ENCODE measurements around the gene CEP131.

The CEP131 gene

DNA sequence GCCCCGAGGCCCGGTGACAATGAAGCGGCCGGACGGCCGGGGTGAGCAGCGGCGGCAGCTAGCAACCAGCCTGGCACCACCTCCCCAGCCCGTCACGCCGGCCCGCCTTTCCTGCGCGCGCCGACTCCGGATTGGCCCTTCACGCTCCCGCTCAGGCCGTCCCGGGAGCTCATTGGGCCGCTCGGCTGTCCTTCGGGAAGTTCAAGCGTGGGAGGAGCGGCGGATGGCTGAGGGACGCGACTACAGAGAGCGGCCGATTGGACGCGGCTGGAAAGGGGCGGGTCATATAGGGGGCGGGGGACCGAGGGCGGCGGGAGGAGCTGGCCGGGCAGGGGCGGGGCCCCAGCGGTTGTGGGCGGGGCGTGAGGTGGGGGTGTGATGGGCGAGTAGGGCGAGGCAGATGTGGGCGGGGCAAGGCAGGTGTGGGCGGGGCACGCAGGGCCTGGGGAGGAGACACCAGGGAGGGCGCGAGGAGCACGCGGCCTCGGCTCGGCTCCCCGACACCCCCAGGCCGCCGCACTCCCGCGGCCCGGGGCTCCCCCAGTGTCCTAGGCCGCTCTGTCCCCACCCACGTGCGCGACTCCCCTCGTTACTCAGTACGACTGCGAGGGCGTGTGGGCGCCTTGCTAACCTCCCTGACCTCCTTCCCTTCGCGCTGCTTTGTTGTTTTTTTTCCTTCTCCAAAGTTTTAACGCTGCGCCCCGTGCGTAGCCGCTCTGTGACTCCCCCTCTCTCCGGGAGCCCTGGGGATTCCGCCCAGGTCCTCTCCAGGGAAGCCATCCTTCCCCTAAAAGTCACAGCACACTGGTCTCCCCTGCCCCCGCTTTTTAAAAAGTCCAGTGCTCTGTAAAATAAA lies at the start of gene CEP131:
TSS of gene CEP131 (minus strand) at position 60 of the 856 bp plus-strand sequence. CDS start 2,909 bp downstream, outside the sequence.
- peak; percentile 95 for DNase-seq (ENCODE audit: low read depth)

DNA sequence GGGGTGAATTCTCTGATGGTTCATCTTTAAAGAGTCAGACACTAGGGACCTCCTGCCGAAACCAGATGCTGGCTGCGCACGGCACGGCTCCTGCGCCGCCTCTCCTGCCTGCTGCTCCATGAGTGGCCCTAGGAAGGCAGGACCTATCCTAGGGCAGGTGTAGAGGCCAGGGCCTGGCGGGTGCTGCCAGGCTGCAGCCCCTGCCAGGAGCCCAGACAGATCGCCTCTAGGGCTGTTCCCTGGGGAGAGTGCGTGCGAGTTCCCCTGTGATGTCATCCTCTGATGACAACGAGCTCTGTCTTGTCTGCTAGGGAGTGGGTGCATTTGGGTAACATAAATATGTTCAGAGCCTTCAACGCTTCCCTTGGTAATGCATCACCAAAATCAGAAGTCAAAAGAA lies 48.5 kb upstream of the CEP131 start:
- no peak for DNase-seq (ENCODE audit: low read depth)

DNA sequence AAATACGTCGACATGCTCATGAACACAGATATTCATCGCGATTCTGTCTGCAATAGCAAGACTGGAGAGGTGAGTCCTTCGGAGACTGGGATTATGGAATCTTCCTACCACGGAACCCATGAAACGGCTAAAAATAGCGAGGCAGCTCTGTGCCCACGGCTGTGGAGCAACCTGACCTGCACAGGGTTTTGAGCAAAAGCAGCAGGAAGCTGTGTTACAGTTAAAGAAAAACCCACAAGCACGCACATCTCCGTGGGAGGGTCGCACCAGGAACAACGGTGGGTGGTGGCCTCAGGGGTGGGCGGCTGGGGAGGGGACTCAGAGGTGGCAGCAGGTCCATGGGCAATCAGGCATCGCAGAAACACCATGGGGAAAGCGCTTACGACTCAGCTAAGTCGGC lies 47.5 kb upstream of the CEP131 start:
- DNase-seq (ENCODE audit: low read depth), result no peak

DNA sequence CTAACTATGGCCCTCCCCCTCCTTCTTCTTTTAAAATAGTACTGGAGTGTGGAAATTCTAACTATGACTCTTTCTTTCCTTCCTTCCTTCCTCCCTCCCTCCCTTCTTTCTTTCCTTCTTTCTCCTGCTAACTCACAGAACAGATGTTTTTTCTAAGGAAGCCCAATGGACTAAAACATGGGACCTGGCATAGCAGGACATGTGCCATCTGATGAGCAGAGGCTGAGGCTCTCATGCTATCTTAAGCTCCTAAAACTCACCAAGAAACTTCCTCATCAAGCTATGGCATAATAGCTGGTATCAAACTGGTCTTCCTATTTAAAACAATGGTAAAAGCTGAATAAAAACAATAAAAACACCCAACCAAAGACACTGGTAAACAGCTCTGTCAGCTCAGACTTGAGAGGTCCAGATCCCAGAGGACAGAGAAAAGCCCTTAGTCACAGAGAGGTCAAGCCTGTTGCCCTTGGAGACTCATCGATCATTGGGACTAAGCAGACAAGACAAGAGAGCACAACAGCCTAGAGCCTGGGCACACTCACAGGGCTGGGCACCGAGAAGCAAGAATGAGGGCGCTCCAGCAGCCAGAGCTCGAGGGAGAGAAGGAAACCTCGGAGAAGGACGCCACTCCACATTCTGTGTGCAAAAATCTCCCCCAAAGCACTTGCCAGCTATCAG lies 44.8 kb upstream of the CEP131 start:
- no peak for DNase-seq (ENCODE audit: low read depth)

DNA sequence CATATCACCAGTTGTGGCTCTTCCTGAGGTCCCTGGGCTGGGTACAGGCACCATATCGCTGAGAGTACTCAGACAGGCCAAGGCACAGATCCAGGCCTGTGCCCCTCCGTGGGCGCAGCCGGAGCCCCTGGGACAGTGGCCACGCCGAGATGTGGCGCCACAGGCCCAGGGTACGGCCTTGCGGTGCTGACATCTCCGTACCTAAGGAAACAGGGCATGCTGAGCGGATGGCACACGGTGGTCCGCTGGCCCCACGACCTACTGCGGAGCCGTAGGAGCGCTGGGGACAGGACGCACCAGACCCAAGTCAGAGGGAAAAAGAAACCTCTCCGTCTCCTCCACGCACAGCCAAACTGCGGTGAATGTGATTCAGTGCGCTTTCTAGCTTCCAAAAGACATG lies 42.8 kb upstream of the CEP131 start:
- DNase-seq (ENCODE audit: low read depth), result no peak

DNA sequence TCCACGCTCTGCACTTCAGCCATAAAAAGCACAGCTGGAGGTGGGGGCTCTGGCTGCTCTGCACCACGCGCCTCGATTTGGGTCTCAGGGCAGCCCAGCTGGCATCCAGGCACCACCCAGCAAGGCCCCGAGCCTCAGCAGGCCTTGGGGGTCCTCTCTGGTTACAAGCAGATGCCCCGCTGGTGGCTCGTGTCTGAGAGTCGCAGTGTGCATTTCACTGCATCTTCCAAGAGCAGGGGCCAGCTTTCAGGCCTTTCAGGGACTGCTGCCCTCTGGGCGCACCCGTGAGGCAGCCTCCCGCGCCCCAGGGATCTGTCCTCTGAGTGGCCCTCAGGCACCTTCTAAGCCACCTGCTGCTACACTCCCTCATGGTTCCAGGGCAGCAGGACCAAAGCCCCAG lies 41.9 kb upstream of the CEP131 start:
- DNase-seq (ENCODE audit: low read depth), result no peak

DNA sequence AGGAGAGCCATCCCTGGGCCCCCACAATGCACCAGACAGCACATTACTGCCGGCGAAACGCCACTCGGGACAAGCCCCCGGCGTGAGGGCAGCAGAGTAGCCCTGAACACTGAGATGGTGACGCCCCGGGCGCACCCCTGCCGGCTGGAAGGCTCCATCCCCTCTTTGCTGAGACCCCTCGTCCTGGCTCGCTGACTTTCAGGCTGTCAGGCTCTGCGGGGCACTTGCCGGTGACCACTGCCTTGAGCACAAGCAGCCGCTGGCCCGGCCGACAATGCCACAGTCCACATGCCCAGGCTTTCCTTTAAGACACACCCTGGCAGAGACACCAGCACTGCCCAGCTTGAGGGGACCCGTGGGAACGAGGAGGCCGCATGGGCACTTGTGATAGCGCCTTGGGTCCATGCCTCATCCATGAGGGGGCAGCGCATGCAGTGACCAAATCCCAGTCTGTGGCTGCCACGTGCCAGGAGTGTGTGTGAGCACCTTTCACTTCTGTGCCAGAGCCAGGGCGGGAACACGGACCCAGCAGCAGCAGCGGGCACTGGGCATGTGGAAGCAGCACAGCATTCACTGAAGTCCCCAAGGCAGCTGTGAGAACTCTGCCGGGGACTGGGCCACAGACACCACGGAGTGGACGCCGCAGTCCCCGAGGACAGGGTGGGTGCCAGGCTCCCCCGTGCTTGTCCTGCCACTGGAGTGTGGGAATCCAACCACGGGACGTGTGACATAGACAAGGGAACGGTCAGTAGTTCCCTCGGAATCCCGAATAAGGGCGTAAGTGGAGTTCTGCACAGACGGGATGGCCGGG lies 40.8 kb upstream of the CEP131 start:
- DNase-seq (ENCODE audit: low read depth), result no peak

DNA sequence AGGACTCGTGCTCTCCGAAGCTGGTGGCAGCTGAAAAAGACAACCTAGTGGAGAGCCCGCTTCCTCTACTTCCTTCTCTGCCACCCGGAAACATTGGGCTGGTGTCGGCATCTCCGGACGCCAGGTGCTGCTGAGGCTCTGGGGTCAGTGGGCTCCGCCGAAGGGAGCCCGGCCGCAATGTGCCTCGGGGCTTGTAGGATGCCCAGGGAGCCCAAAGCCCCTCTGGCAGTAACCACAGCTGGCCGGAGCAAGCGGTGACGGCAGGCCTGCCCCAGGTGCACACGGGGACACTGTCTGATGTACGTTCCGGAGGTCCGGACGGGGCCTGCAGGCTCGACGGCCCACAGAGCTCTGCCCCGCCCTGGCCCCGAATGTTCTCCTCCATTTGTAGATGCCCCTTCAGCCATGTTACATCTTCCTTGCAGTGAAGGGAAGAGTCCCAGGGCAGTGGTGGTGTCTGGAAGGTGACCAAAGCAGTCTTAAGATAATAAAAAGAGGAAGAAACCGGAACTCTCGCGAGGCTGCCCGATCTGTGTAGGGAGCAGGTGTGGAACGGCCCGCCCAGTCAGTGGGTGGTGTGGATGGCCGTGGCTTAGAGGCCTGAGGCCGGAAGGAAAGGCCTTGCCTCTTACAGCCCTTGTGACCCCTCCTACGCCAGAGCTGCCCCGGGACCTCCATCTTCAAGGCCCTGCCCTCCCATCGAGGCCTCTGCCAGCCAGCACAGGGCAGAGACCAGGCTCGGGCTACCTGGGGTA lies 39.0 kb upstream of the CEP131 start:
- DNase-seq (ENCODE audit: low read depth), result no peak

DNA sequence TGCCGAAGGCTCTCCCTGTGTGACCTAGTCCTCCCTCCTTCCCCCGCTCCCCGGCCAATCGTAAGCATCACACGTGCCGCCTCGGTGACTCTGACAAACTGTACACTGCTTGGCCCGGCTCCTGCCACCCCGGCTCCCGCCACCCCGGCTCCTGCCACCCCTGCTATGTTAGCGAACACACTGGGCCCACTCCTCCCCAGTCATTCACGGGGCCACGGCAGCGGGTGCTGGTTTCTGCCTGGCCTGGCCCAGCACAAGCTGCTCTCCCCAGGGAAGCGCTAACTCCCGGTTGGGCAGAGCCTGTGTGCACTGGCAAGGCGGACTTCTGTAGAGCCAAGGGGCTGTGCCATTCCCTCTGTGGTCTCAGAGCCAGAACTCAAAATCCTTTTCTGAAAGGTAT lies 38.3 kb upstream of the CEP131 start:
- DNase-seq (ENCODE audit: low read depth), result no peak

DNA sequence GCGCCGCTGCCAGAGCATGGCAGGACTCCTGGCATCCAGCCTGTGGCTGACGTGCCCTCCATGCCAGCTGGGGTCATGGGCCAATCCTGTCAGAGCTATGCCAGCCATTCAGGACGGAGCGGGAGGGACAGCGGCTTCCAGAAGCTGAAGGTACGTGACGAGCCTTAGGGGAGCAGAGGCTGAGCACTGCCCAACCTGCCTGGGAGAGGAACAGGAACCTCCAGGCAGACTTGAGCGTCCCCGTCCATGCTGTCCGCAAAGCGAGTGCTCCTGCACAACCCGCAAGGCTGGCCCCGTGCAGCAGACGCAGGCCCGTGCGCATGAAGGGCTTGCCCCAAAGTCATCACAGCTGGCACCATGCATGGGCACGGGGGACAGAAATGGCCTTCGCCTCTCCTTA lies 37.9 kb upstream of the CEP131 start:
- DNase-seq (ENCODE audit: low read depth), result no peak

DNA sequence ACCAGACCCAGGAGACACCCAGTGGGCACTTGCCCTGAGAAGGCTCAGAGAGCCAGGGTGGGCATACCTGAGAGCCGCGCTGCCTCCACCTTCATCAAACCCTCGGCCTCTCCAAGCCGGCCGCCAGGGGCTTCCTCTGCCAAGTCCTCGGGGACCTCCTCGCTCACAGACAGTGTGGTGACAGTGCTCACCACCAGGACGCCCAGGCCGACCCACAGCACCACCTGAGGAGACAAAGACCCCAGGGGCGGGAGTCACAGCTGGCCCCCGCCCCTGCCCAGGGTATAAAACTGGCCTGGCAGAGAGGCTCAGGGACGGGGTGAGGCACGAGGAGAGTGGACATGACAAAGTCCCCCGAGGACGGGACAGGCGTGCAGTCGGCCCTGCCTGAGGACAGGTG lies 37.4 kb upstream of the CEP131 start:
- DNase-seq (ENCODE audit: low read depth), result no peak

DNA sequence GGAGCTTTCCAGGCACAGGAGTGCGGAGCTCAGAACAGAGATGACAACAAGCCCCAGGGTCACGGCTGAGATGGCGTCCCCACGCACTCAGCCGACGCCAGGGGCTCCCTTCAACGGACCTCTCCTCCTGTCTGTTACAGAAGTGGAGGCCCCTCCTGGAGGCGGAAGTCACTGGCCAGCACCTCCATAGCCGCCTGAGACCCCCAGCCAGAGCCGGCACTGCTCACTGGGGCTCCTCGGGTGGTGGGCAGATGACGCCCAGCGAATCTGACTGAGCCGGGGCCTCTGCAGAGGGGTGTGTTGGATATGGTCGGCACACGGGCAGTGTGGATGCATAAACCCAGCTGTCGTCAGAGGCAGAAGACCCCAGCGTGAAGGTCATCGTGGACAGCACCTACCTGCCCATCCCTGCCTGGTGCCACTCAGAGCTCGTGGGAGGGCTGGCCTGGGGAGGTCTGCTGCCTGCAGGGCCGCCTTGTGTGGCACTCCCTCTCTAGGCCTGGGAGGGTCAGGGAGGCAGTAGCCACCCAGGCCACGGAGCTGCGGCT lies 36.4 kb upstream of the CEP131 start:
- no peak for DNase-seq (ENCODE audit: low read depth)

DNA sequence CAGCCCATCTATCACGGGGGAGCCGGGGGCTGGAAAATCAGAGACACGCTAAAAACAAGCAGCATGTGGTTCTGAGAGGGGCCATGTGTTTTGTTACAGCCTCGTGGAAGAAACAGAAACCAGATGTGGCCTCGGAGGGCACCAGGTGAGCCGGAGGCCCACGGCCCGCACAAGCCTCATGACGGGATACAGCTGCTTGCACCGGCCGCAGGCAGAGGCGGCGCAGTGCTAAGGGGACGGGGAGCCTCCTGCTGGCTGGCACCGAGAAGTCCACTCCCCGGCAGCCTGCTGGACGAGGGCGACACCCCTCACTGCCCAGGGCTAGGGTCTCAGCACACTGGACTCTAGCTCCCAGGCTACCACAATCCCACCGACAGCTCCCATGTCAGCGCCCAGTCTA lies 35.5 kb upstream of the CEP131 start:
- no peak for DNase-seq (ENCODE audit: low read depth)

DNA sequence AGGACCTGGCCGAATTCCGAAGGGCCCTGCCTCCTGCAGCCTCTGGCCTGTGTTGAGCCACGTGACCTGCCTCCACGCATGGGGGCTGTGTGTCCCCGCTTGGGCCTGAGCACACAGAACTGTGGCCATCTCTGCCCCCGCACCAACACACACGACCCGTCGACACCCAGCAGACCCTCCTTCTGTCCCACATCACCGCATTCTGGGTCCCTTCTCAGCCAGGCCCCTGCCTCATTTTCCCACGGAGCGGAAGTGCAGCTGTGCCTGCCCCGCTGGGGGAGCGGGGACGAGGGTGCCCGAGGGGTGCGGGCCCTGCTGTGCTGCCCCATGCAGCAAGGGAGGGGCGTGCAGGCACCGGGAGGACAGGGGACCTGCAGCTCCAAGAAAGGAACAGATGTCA lies 34.8 kb upstream of the CEP131 start:
- DNase-seq (ENCODE audit: low read depth), result no peak

DNA sequence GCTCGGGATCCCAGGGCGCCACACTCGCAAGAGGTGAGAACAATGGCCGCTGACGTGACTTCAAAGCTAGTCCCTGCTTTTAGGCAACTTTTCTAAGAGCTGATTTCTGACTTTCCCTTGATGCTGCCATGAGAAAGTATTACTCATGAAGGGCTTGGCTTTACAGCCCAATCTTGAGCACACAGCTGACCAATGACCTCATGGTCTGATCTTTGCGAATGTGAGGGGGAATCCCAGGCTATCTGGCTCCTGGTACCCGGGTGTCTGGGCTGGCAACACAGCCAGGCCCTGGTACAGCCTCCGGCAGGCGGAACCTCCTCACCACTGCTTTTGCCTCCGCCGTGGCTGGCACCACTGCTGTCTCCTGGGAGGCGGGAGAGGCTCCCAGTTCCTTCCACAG lies 33.9 kb upstream of the CEP131 start:
- no peak for DNase-seq (ENCODE audit: low read depth)

DNA sequence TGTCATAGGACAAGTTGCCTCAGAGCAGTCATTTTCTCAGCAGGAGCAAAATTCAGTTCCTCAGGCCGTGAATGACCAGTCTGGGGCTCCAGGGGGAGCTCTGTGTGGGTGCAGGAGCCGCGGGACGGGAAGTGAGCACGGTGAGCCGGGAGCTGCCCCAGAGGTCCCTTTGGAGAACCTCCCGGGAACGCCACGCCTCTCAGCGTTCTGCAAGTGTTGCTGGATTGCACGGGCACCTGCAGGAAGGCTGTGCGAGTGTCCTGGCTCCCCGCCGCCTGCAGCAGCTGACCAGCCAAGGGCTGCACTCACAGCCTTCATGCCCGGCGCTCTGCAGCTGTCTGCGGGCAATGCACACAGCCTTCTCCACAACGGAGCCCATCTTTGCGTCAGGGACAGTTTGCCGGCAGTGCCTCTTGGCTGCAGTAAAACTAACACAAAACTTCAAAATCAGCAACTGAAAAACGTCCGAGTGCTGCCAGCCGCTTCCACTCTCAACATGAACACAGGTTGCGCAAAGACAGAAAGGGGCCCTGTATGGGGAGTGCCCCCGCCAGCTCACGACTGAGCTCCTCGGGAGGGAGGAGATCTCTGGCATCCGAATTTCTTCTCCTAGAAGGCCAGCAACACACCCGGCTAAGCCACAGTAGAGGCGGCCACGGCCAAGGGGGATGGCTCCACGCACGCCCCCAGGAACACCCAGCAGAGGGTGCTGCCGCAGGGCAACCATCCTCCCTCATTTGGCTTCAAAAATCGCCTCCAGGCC lies 32.4 kb upstream of the CEP131 start:
- DNase-seq (ENCODE audit: low read depth), result no peak

DNA sequence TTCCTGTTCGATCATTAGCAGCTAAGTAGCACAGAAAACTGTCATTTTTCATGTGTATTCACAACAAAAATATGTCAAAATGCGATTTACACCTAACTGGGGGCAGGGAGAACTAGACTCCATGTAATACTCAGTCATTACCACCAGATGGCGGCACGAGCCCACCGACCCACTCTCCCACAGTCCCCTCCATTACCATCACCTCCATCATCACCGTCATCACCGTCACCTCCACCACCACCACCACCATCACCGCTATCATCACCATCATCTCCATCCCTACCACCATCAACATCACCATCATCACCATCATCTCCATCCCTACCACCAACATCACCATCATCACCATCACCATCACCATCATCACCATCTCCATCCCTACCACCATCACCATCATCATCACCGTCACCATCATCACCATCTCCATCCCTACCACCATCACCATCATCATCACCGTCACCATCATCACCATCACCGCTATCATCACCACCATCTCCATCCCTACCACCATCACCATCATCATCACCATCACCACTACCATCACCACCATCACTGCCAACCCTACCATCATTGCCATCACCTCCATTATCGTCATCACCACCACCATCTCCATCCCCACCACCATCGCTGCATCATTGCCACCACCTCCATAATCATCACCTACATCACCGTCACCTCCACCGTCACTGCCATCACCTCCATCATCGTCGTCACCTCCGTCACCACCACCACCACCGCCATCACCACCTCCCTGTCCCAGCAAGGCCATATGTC lies 30.8 kb upstream of the CEP131 start:
- DNase-seq (ENCODE audit: low read depth), result no peak

DNA sequence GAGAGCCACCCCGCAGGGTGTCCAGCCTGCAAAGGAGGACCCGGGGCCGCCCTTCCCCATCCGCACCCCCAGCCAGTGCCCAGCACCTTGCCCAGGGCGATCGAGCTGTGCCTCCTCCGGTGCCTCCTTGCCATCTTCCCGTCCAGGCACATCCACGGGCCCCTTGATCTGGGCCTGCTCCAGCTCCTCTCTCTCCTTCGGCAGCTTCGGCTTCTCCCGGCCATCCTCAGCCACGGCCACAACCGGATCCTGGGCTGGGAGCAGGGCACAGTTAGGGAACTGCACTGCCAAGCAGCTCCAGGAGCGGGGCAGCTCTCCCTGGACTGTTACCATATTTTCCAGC lies 30.2 kb upstream of the CEP131 start:
- DNase-seq (ENCODE audit: low read depth), result no peak

DNA sequence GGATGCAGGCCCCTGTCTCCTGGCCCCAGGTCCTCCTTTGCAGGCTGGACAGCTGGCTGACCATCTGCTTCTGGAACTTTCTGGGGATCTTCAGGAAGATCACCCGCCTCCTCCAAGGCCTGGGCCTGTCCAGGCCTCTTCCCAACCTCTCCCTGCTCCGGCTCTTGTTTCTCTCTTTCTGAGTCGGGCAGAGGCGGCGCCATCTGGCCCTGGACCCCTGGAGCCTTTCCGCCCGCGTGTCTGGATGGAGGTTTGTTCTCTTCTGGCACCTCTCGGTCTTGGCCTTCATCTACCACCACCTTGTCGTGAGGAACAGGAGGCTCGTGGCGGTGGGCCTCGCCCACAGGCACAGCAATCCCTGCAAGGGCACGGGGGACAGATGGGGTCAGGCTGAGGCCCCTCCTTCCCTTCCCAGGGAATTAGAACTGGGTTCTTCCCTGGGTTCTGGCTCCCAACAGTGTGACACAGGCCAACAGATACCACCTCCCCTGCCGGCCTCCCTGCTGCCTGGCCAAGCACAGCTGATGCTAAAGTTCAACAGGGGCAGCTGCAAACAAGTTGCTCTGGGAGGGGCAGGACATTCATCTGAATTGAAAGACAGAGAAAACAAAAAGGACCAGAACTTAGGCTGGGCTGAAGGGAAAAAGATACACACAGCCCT lies 29.7 kb upstream of the CEP131 start:
- no peak for DNase-seq (ENCODE audit: low read depth)

Data from CMK (cell line).